GM12878 (cell line): Measurements from ENCODE around the gene SLC18A3. TPM values are rescaled to one million over a fixed set of nuclear protein-coding genes. Genes with fewer than 3 reads are reported as not detected.

ENCODE experiments used
- ATAC-seq: fragments of 200-7000 bp; cut with Tn5 transposase; 3 replicates; pipeline ENCODE4 v1.9.1; 2020; ENCODE audit warnings: mild to moderate bottlenecking, moderate library complexity
- BruUV-seq: library from RNA; stranded (reverse); fragments of 400-500 nt; replicated peaks from 2 replicates; lab custom pipeline; 2021; lab: Mats Ljungman, UMichigan
- CTCF ChIA-PET: fragments of 300-600 bp; sonication (Branson Sonifier 250); formaldehyde crosslinking; extraction: SDS; loops from one replicate; lab custom pipeline; 2021; ENCODE audit warnings: inconsistent platforms; lab: Yijun Ruan, JAX
- POLR2A ChIA-PET: fragments of 350-600 bp; formaldehyde crosslinking; extraction: SDS; loops from one replicate; lab custom pipeline; 2021; ENCODE audit warnings: inconsistent platforms; lab: Charles Lee
- RAD21 ChIA-PET: fragments of 300-600 bp; sonication (Branson Sonifier 250); formaldehyde crosslinking; loops from one replicate; lab custom pipeline; 2023; ENCODE audit warnings: antibody characterized with exemption; ENCODE audit not compliant: unreplicated experiment; lab: Charles Lee
- SMC1A ChIA-PET: fragments of 300-600 bp; sonication (Branson Sonifier 250); formaldehyde crosslinking; loops from one replicate; lab custom pipeline; 2023; ENCODE audit not compliant: unreplicated experiment, uncharacterized antibody; lab: Charles Lee
- DNase-seq: peaks from one replicate; pipeline ENCODE4 v3.0.0-alpha.2; 2011; ENCODE audit warnings: low read depth, low spot score
- FAIRE-seq: peaks from 3 replicates; lab custom pipeline; 2011; peaks lifted over from hg19 to GRCh38; lab: Jason Lieb, UNC
- H2AFZ ChIP-seq: 2 replicates; pipeline ENCODE4 v1.6.0; 2011; ENCODE audit warnings: low read depth, low read length, control low read depth; ENCODE audit not compliant: control insufficient read depth
- H3K27ac ChIP-seq: 2 replicates; pipeline ENCODE4 v1.5.1; 2011; ENCODE audit warnings: control low read depth; ENCODE audit not compliant: control insufficient read depth, insufficient read depth
- H3K27me3 ChIP-seq, 2 experiments: replicated peaks in 1 of 2; 2 replicates each; pipeline versions ENCODE4 v1.6.0 to v1.6.1; 2011; ENCODE audit warnings: low read length in 1 of 2; ENCODE audit not compliant: control insufficient read depth in 2 of 2, insufficient read depth in 2 of 2
- H3K36me3 ChIP-seq, 2 experiments: 2 replicates each; pipeline ENCODE4 v1.5.1; 2011; ENCODE audit warnings: low read length in 1 of 2; ENCODE audit not compliant: control insufficient read depth in 2 of 2, insufficient read depth in 2 of 2
- H3K4me1 ChIP-seq: 2 replicates; pipeline ENCODE4 v1.6.1; 2011; ENCODE audit warnings: mild to moderate bottlenecking, low read length, moderate library complexity, mixed read lengths; ENCODE audit not compliant: control insufficient read depth, insufficient read depth
- H3K4me2 ChIP-seq: 2 replicates; pipeline ENCODE4 v1.6.0; 2011; ENCODE audit warnings: control low read depth; ENCODE audit not compliant: control insufficient read depth, insufficient read depth
- H3K4me3 ChIP-seq: fragments of 200-600 bp; sonication (generic); 2 replicates; pipeline ENCODE4 v1.5.1; 2016
- H3K79me2 ChIP-seq: 2 replicates; pipeline ENCODE4 v1.6.0; 2011; ENCODE audit warnings: low read length; ENCODE audit not compliant: control insufficient read depth, insufficient read depth
- H3K9ac ChIP-seq: 2 replicates; pipeline ENCODE4 v1.8.0; 2011; ENCODE audit warnings: low read length, control low read depth, mixed read lengths; ENCODE audit not compliant: control insufficient read depth, insufficient read depth
- H3K9me3 ChIP-seq: replicated peaks from 3 replicates; pipeline ENCODE4 v1.5.1; 2011; ENCODE audit warnings: mild to moderate bottlenecking, low read length; ENCODE audit not compliant: control insufficient read depth, insufficient read depth
- H4K20me1 ChIP-seq: 2 replicates; pipeline ENCODE4 v1.6.0; 2011; ENCODE audit not compliant: control insufficient read depth, insufficient read depth
- E4F1 ChIP-seq: fragments of 450-650 bp; IDR thresholded peaks from 2 replicates; pipeline ENCODE4 v1.6.1; 2018; ENCODE audit warnings: borderline replicate concordance, mild to moderate bottlenecking; ENCODE audit not compliant: partially characterized antibody
- ELK1 ChIP-seq: IDR thresholded peaks from 2 replicates; pipeline ENCODE4 v1.6.1; 2012; ENCODE audit warnings: low read depth, low read length, improper control_type of control experiment
- EZH2 ChIP-seq: IDR thresholded peaks from 2 replicates; pipeline ENCODE4 v1.6.1; 2012; ENCODE audit warnings: low read depth, mild to moderate bottlenecking, control low read depth, inconsistent platforms, low read length, borderline replicate concordance; ENCODE audit not compliant: control insufficient read depth
- FOXM1 ChIP-seq: IDR thresholded peaks from 2 replicates; pipeline ENCODE4 v1.6.1; 2012; ENCODE audit warnings: low read depth, mild to moderate bottlenecking, inconsistent platforms, low read length, moderate library complexity
- IRF3 ChIP-seq: fragments of 450-650 bp; IDR thresholded peaks from 2 replicates; pipeline ENCODE4 v1.6.1; 2014; ENCODE audit warnings: mild to moderate bottlenecking
- MXI1 ChIP-seq: fragments of 150-350 bp; IDR thresholded peaks from 2 replicates; pipeline ENCODE4 v1.6.1; 2011; ENCODE audit warnings: low read depth, mild to moderate bottlenecking, inconsistent platforms, low read length, improper control_type of control experiment
- MYC ChIP-seq: IDR thresholded peaks from 2 replicates; pipeline ENCODE4 v1.6.1; 2011; ENCODE audit warnings: mild to moderate bottlenecking, low read length, moderate library complexity, inconsistent platforms; ENCODE audit not compliant: insufficient read depth, insufficient replicate concordance, insufficient read length, severe bottlenecking
- NFXL1 ChIP-seq: fragments of 450-650 bp; IDR thresholded peaks from 2 replicates; pipeline ENCODE4 v1.6.1; 2017; ENCODE audit warnings: antibody characterized with exemption, mild to moderate bottlenecking, borderline replicate concordance
- NR2F1 ChIP-seq: fragments of 450-650 bp; conservative IDR thresholded peaks from 2 replicates; pipeline ENCODE4 v1.6.1; 2017; ENCODE audit warnings: mild to moderate bottlenecking
- POLR2AphosphoS5 ChIP-seq: IDR thresholded peaks from 2 replicates; pipeline ENCODE4 v1.6.1; 2011; ENCODE audit warnings: mild to moderate bottlenecking, low read length, inconsistent platforms
- RELA ChIP-seq: fragments of 450-650 bp; IDR thresholded peaks from 2 replicates; pipeline ENCODE4 v1.8.0; 2014; ENCODE audit warnings: borderline replicate concordance; ENCODE audit not compliant: partially characterized antibody
- TARDBP ChIP-seq: IDR thresholded peaks from 2 replicates; pipeline ENCODE4 v1.6.1; 2016; ENCODE audit warnings: borderline replicate concordance
- ZBTB40 ChIP-seq: fragments of 450-650 bp; IDR thresholded peaks from 2 replicates; pipeline ENCODE4 v1.6.1; 2016; ENCODE audit warnings: mild to moderate bottlenecking, moderate library complexity, borderline replicate concordance
- WGBS: methylation state at CpG from one replicate; pipeline ENCODE4 v1.1.6; 2016; ENCODE audit warnings: low lambda C conversion rate; ENCODE audit not compliant: insufficient replicate concordance, insufficient coverage; ENCODE audit errors: missing lambda C conversion rate; 5-methylcytosine and 5-hydroxymethylcytosine counted together
- in situ Hi-C: fragments of 300-500 bp; cut with MboI; formaldehyde crosslinking; loops from 9 replicates; pipeline ENCODE4 v1.14.3; 2018; ENCODE audit warnings: mixed read lengths
- intact Hi-C: fragments of 100-400 bp; cut with micrococcal nuclease; formaldehyde crosslinking; loops from one replicate; pipeline ENCODE4 v1.14.2; 2022; ENCODE audit not compliant: unreplicated experiment
- polyA plus RNA-seq, 11 experiments: library from polyadenylated mRNA; depleted of rRNA in 4 of 11; unstranded in 6 of 11; stranded (reverse) in 5 of 11; fragments of >200 nt; fragmentation: Nextera tagmentation in 4 of 11; fragmentation: Illumina TruSeq in 1 of 11; extraction: Ambion mirVana in 4 of 11; extraction: Trizol in 1 of 11; gene quantifications; 1 replicate in 1 of 11; 2 replicates in 10 of 11; pipeline versions ENCODE4 v1.2.1 to v1.2.3, GENCODE V29; 2011 to 2016; ENCODE audit warnings: inconsistent platforms in 2 of 11, missing spikeins in 2 of 11, low read depth in 1 of 11
- total RNA-seq, 4 experiments: library from RNA; depleted of rRNA in 3 of 4; stranded (reverse); fragments of >200 nt in 3 of 4; fragmentation: Illumina TruSeq in 1 of 4; extraction: Trizol in 1 of 4; gene quantifications; 2 replicates each; pipeline versions ENCODE4 v1.2.1 to v1.2.3, GENCODE V29; 2013 to 2021

SLC18A3 gene
- total and polyA plus RNA-seq, 10 of the 15 experiments (the other 5 are each of a cell fraction or from before 2014, with no cell fraction given) = not detected

- peak; percentile 52 for ATAC-seq
- ChIA-PET CTCF (interaction anchor here (0.6 to 0.8 kb wide), 2 partner anchors 11 to 125 kb away, joined by 3 read pairs; no protein-coding TSS in a partner anchor), RAD21 (no interaction called here)
- no peaks in the 10 kb centered on the region for H3K4me1 ChIP-seq
- no peak for TF ChIP-seq E4F1
- no peak for TF ChIP-seq ELK1
- no peak for TF ChIP-seq NR2F1
- no peak for TF ChIP-seq MXI1
- no peak for TF ChIP-seq EZH2
- TF ChIP-seq IRF3 = no peak
- TF ChIP-seq RELA = no peak
- TF ChIP-seq ZBTB40 = no peak
- no peak for TF ChIP-seq NFXL1
- TF ChIP-seq MYC = no peak
- TF ChIP-seq FOXM1 = no peak
- TF ChIP-seq POLR2AphosphoS5 = no peak
- no peak for TF ChIP-seq TARDBP
- TF ChIP-seq, all 136 proteins: peak for 0
- H2AFZ ChIP-seq = peak overlapping the region; percentile 58; the same call in 1 of the 2 replicates
- FAIRE-seq (no peak), DNase-seq (no peak)
- H3K36me3 ChIP-seq = no peaks in the 10 kb centered on the region
- SMC1A ChIA-PET = no interaction called here
- POLR2A ChIA-PET = no interaction called here
- H3K27me3 ChIP-seq = no peaks in the 10 kb centered on the region
- intact Hi-C loops (no loop called here), in situ Hi-C loops (no loop called here)
- no peaks in the 10 kb centered on the region for H3K79me2 ChIP-seq
- 16% methylated on average over 17 of the region's 17 CpGs for WGBS
- H3K4me2 ChIP-seq = peak overlapping the region; percentile 33; the same call in 1 of the 2 replicates
- BruUV-seq = no TSS peak
- no peak overlapping the region for H3K4me3 ChIP-seq
- H3K27ac ChIP-seq = no peak overlapping the region
- no peaks in the 10 kb centered on the region for H4K20me1 ChIP-seq
- no peaks in the 10 kb centered on the region for H3K9me3 ChIP-seq
- no peak overlapping the region for H3K9ac ChIP-seq
Measured at GRCh38 chr10:49649294-49649693, 39.2 kb downstream of the SLC18A3 start.
